ENCODE measurements around the gene RALB. TPM values are rescaled to one million over a fixed set of nuclear protein-coding genes. Genes with fewer than 3 reads are reported as not detected.

The RALB gene
- total and polyA plus RNA-seq, 2 donors (not counting 1 experiment from before 2014, with no cell fraction given), result 58.3 to 73.9 TPM

DNA sequence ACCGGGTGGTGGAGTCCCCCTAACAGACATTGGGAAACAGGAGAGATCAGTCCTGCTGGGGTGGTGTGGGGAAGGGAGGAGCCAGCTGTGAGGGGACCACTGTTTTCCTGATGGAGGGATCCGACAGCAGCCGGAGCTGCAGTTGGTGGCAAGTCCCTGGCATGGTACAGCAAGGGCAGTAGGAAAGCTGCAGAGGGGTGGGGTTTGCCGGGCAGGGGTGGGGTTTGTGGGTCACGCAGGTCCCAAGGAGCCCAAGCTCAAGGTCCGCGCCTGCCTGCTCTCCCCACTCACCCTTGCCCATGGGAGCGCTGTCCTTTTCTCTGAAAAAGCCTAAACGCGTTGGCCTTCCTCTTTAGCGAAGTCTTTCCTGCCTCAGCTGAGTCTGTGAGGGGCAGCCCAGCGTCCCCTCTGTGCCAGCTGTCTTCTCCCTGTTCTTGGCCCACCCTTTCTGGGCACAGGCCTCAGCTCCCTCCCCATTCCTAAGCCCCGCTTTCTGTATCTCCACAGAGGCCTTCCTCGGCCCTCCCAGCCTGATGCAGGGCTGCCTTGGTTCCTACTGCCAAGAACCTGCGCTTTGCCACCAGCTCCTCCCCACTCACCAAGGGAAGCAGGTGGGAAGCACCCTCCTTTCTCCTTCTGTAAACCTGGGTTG is 64.0 kb downstream of the RALB start:
- no peaks in the 10 kb centered on the region for H4K20me1 ChIP-seq (ENCODE audit: control insufficient read depth, extremely low read depth, insufficient read depth, low read length)
- H3K27ac ChIP-seq (ENCODE audit: insufficient read depth, low read length), result no peak overlapping the region
- no peak overlapping the region for H3K9ac ChIP-seq (ENCODE audit: insufficient read depth, low read length)
- TF ChIP-seq EZH2 (IDR thresholded peaks at IDR 0.05; ENCODE audit: low read length, missing control alignments), result no peak
- TF ChIP-seq, protein P1, sequence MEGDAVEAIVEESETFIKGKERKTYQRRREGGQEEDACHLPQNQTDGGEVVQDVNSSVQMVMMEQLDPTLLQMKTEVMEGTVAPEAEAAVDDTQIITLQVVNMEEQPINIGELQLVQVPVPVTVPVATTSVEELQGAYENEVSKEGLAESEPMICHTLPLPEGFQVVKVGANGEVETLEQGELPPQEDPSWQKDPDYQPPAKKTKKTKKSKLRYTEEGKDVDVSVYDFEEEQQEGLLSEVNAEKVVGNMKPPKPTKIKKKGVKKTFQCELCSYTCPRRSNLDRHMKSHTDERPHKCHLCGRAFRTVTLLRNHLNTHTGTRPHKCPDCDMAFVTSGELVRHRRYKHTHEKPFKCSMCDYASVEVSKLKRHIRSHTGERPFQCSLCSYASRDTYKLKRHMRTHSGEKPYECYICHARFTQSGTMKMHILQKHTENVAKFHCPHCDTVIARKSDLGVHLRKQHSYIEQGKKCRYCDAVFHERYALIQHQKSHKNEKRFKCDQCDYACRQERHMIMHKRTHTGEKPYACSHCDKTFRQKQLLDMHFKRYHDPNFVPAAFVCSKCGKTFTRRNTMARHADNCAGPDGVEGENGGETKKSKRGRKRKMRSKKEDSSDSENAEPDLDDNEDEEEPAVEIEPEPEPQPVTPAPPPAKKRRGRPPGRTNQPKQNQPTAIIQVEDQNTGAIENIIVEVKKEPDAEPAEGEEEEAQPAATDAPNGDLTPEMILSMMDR (conservative IDR thresholded peaks at IDR 0.05 in 1 of 2, IDR thresholded peaks at IDR 0.05 in 1 of 2; ENCODE audit: low read depth in 1 of 2, low read length in 2 of 2), result no peak
- H3K9me3 ChIP-seq (ENCODE audit: control insufficient read depth, insufficient read depth, low read depth, low read length), result no peaks in the 10 kb centered on the region
- peaks cover 15% of the 10 kb centered on the region for H3K27me3 ChIP-seq (ENCODE audit: control insufficient read depth, insufficient read depth, low read length)
- no peaks in the 10 kb centered on the region for H3K36me3 ChIP-seq (ENCODE audit: control insufficient read depth, insufficient read depth, low read length)
- H2AFZ ChIP-seq (ENCODE audit: low read length), result no peak overlapping the region
- no peak for DNase-seq (ENCODE audit: low read depth in 2 of 2)
- H3K4me1 ChIP-seq (ENCODE audit: control insufficient read depth, extremely low read depth, insufficient read depth, low read length), result no peaks in the 10 kb centered on the region
- H3K4me3 ChIP-seq (replicated peaks in 1 of 4; ENCODE audit: control extremely low read depth in 1 of 4, insufficient read depth in 1 of 4, low read depth in 3 of 4, low read length in 4 of 4), result no peak overlapping the region
- no peak overlapping the region for H3K4me2 ChIP-seq (ENCODE audit: extremely low read depth, insufficient read depth, low read length)
- no peaks in the 10 kb centered on the region for H3K79me2 ChIP-seq (ENCODE audit: control insufficient read depth, insufficient read depth, low read length)

DNA sequence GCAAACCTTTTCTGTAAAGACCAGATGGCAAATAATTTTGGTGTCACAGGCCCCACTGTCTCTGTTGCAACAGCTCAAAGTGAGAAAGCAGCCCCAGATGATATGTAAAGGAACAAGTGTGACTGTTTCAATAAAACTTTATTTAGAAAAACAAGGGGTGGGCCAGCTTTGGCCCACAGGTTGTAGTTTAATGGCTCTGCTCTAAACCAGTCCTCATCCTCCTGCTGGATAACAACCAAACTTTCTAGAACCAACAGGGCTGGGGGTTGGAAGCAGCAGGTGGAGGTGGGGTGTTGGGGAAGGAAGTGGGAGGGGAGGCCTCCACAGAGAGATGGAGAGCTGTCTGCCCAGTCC is 64.5 kb downstream of the RALB start:
- no peak for DNase-seq (ENCODE audit: low read depth in 2 of 2)
- Histone ChIP-seq H3K4me3 (replicated peaks in 1 of 4; ENCODE audit: control extremely low read depth in 1 of 4, insufficient read depth in 1 of 4, low read depth in 3 of 4, low read length in 4 of 4) (no peak overlapping the region), H3K27ac (ENCODE audit: insufficient read depth, low read length) (no peak overlapping the region), H3K4me2 (ENCODE audit: extremely low read depth, insufficient read depth, low read length) (no peak overlapping the region), H3K36me3 (ENCODE audit: control insufficient read depth, insufficient read depth, low read length) (no peaks in the 10 kb centered on the region), H3K27me3 (ENCODE audit: control insufficient read depth, insufficient read depth, low read length) (peaks cover 15% of the 10 kb centered on the region), H3K4me1 (ENCODE audit: control insufficient read depth, extremely low read depth, insufficient read depth, low read length) (no peaks in the 10 kb centered on the region), H3K9me3 (ENCODE audit: control insufficient read depth, insufficient read depth, low read depth, low read length) (no peaks in the 10 kb centered on the region), H3K79me2 (ENCODE audit: control insufficient read depth, insufficient read depth, low read length) (no peaks in the 10 kb centered on the region), H4K20me1 (ENCODE audit: control insufficient read depth, extremely low read depth, insufficient read depth, low read length) (no peaks in the 10 kb centered on the region), H3K9ac (ENCODE audit: insufficient read depth, low read length) (no peak overlapping the region), H2AFZ (ENCODE audit: low read length) (no peak overlapping the region)
- TF ChIP-seq EZH2 (IDR thresholded peaks at IDR 0.05; ENCODE audit: low read length, missing control alignments), result no peak
- TF ChIP-seq, protein P1 (conservative IDR thresholded peaks at IDR 0.05 in 1 of 2, IDR thresholded peaks at IDR 0.05 in 1 of 2; ENCODE audit: low read depth in 1 of 2, low read length in 2 of 2), result no peak

DNA sequence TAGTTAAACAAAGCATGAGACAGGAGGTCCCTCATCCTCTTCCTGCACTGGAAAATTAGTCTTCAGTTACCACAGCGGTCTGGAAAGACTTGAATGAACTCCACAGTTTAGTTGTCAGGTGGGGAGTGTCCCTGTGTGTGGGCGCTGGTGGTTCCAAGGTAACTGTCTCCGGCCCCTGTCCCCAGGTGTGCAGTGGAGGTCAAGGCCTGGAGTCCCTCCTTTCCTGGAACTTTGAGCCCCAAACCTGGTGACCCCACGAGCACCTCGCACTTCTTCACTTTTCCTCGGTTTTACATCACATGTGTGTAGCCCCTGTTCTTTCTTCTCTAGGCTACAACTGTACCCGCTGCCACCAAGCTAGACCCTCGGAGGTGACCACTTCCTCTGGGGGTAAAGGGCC is 65.3 kb downstream of the RALB start:
- Histone ChIP-seq H2AFZ (ENCODE audit: low read length) (no peak overlapping the region), H3K4me2 (ENCODE audit: extremely low read depth, insufficient read depth, low read length) (no peak overlapping the region), H3K27me3 (ENCODE audit: control insufficient read depth, insufficient read depth, low read length) (peaks cover 15% of the 10 kb centered on the region), H3K27ac (ENCODE audit: insufficient read depth, low read length) (no peak overlapping the region), H4K20me1 (ENCODE audit: control insufficient read depth, extremely low read depth, insufficient read depth, low read length) (no peaks in the 10 kb centered on the region), H3K36me3 (ENCODE audit: control insufficient read depth, insufficient read depth, low read length) (no peaks in the 10 kb centered on the region), H3K9me3 (ENCODE audit: control insufficient read depth, insufficient read depth, low read depth, low read length) (no peaks in the 10 kb centered on the region), H3K9ac (ENCODE audit: insufficient read depth, low read length) (no peak overlapping the region), H3K4me3 (replicated peaks in 1 of 4; ENCODE audit: control extremely low read depth in 1 of 4, insufficient read depth in 1 of 4, low read depth in 3 of 4, low read length in 4 of 4) (no peak overlapping the region), H3K79me2 (ENCODE audit: control insufficient read depth, insufficient read depth, low read length) (no peaks in the 10 kb centered on the region), H3K4me1 (ENCODE audit: control insufficient read depth, extremely low read depth, insufficient read depth, low read length) (no peaks in the 10 kb centered on the region)
- no peak for TF ChIP-seq EZH2 (IDR thresholded peaks at IDR 0.05; ENCODE audit: low read length, missing control alignments)
- TF ChIP-seq, protein P1 (conservative IDR thresholded peaks at IDR 0.05 in 1 of 2, IDR thresholded peaks at IDR 0.05 in 1 of 2; ENCODE audit: low read depth in 1 of 2, low read length in 2 of 2), result no peak
- no peak for DNase-seq (ENCODE audit: low read depth in 2 of 2)
